Measurements from ENCODE around the gene MAEA.

MAEA gene

DNA sequence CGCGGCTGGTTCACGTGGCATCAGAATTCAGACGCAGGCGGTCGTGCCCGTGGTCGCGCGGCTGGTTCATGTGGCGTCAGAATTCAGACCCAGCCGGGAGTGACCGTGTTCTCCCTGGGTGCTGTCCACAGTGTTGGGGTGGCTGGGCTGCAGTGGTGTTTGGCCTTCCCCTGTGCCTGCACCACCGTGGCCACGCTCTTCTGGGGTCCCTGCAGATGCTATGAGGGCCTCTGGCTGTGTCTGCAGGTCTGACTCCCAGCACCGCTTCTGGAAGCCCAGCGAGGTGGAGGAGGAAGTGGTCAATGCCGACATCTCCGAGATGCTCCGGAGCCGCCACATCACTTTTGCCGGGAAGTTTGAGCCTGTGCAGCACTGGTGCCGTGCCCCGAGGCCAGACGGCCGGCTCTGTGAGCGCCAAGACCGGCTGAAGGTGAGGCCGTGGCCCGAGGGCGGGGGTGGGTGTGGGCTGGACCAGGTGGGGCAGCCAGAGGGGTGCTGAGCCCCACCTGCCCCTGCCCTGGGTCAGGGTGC lies 90.2 kb downstream of the MAEA start:
- H2AFZ ChIP-seq (ENCODE audit: low read length), result no peak overlapping the region
- TF ChIP-seq EZH2 (IDR thresholded peaks at IDR 0.05; ENCODE audit: borderline replicate concordance, low read length), result no peak
- TF ChIP-seq, protein P1, sequence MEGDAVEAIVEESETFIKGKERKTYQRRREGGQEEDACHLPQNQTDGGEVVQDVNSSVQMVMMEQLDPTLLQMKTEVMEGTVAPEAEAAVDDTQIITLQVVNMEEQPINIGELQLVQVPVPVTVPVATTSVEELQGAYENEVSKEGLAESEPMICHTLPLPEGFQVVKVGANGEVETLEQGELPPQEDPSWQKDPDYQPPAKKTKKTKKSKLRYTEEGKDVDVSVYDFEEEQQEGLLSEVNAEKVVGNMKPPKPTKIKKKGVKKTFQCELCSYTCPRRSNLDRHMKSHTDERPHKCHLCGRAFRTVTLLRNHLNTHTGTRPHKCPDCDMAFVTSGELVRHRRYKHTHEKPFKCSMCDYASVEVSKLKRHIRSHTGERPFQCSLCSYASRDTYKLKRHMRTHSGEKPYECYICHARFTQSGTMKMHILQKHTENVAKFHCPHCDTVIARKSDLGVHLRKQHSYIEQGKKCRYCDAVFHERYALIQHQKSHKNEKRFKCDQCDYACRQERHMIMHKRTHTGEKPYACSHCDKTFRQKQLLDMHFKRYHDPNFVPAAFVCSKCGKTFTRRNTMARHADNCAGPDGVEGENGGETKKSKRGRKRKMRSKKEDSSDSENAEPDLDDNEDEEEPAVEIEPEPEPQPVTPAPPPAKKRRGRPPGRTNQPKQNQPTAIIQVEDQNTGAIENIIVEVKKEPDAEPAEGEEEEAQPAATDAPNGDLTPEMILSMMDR (IDR thresholded peaks at IDR 0.05; ENCODE audit: low read length), result no peak
- no peaks in the 10 kb centered on the region for H3K9me3 ChIP-seq (ENCODE audit: low read length)
- H3K4me1 ChIP-seq (ENCODE audit: insufficient read depth, low read length, severe bottlenecking), result no peaks in the 10 kb centered on the region
- no peak overlapping the region for H3K4me3 ChIP-seq (ENCODE audit: low read depth, low read length, poor library complexity, severe bottlenecking)
- H3K9me2 ChIP-seq (ENCODE audit: low read depth, low read length), result no peaks in the 10 kb centered on the region
- no peak overlapping the region for H3K27ac ChIP-seq (ENCODE audit: low read depth, low read length, poor library complexity, severe bottlenecking)
- no peaks in the 10 kb centered on the region for H4K20me1 ChIP-seq (ENCODE audit: insufficient read depth, low read length)
- no peak overlapping the region for H3K4me2 ChIP-seq (ENCODE audit: low read length)
- no peak overlapping the region for H3K9ac ChIP-seq (ENCODE audit: low read length)
- no peaks in the 10 kb centered on the region for H3K79me2 ChIP-seq (ENCODE audit: insufficient read depth, low read length)
- H3K27me3 ChIP-seq (ENCODE audit: insufficient read depth, low read length), result no peaks in the 10 kb centered on the region
- no peaks in the 10 kb centered on the region for H3F3A ChIP-seq (ENCODE audit: insufficient read depth, low read length)
- no peaks in the 10 kb centered on the region for H3K36me3 ChIP-seq (ENCODE audit: insufficient read depth, low read length)

DNA sequence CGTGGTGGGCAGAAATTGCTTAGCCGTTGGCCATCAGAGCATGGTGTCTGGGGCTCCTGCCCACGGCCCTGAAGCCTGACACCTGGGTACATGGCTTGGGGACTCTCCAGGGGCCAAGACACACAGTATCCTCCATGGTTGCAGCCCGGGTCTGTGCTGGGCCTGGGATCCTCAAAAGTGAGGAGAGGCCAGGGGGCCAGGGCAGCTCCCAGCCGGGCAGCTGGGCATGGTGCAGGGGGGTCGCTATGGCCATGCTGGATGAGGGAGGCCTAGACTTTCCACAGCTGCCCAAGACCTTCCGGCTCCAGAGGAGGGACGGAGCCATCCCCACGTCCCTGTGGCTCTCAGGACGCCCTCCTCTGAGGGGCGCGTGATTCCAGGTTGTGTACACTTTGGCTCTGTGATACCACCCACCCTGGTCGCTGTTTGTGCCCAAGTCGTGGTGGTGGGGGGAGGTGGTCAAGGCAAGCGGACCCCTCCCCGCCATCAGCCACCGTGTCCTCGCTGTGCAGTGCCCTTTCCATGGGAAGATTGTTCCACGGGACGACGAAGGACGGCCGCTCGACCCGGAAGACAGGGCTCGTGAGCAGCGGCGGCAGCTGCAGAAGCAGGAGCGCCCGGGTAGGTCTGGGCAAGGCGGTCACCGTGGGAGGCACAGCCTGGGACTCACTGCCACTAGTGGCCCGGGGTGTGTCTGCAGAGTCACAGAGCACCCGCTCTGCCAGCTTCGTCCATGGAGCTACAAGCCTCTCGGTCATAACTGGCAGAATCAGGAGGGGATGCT lies 90.9 kb downstream of the MAEA start:
- TF ChIP-seq, protein P1 (IDR thresholded peaks at IDR 0.05; ENCODE audit: low read length), result no peak
- TF ChIP-seq EZH2 (IDR thresholded peaks at IDR 0.05; ENCODE audit: borderline replicate concordance, low read length), result no peak
- Histone ChIP-seq H3K4me3 (ENCODE audit: low read depth, low read length, poor library complexity, severe bottlenecking) (no peak overlapping the region), H3K9ac (ENCODE audit: low read length) (no peak overlapping the region), H3K36me3 (ENCODE audit: insufficient read depth, low read length) (no peaks in the 10 kb centered on the region), H3K27ac (ENCODE audit: low read depth, low read length, poor library complexity, severe bottlenecking) (no peak overlapping the region), H3K4me2 (ENCODE audit: low read length) (no peak overlapping the region), H2AFZ (ENCODE audit: low read length) (no peak overlapping the region), H3K9me2 (ENCODE audit: low read depth, low read length) (no peaks in the 10 kb centered on the region), H3K79me2 (ENCODE audit: insufficient read depth, low read length) (no peaks in the 10 kb centered on the region), H4K20me1 (ENCODE audit: insufficient read depth, low read length) (no peaks in the 10 kb centered on the region), H3K27me3 (ENCODE audit: insufficient read depth, low read length) (no peaks in the 10 kb centered on the region), H3K4me1 (ENCODE audit: insufficient read depth, low read length, severe bottlenecking) (no peaks in the 10 kb centered on the region), H3K9me3 (ENCODE audit: low read length) (no peaks in the 10 kb centered on the region), H3F3A (ENCODE audit: insufficient read depth, low read length) (no peaks in the 10 kb centered on the region)

DNA sequence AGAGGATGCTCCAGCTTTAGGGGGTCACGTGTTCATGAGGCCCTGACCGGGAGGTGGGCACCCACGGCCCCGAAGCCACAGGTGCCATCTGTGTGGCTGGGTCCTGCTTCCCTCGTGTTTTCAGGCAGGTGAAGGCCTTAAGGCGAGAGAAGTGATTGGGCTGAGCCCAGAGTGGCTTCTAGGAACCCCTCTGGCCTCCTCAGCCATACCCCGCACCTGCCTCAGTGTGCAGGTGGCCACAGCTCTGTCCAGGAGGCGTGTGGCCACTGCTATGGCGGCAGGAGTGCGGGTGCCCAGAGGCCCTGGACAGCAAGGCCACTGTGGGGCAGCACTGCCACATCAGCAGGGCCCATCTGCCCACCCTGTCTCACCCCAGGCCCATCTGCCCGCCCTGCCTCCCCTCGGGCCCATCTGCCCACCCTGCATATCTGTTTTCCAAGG lies 91.5 kb downstream of the MAEA start:
- no peak overlapping the region for H2AFZ ChIP-seq (ENCODE audit: low read length)
- H3K9me3 ChIP-seq (ENCODE audit: low read length), result no peaks in the 10 kb centered on the region
- H3K9me2 ChIP-seq (ENCODE audit: low read depth, low read length), result no peaks in the 10 kb centered on the region
- H3K9ac ChIP-seq (ENCODE audit: low read length), result no peak overlapping the region
- no peak overlapping the region for H3K27ac ChIP-seq (ENCODE audit: low read depth, low read length, poor library complexity, severe bottlenecking)
- no peaks in the 10 kb centered on the region for H4K20me1 ChIP-seq (ENCODE audit: insufficient read depth, low read length)
- H3K79me2 ChIP-seq (ENCODE audit: insufficient read depth, low read length), result no peaks in the 10 kb centered on the region
- no peaks in the 10 kb centered on the region for H3K4me1 ChIP-seq (ENCODE audit: insufficient read depth, low read length, severe bottlenecking)
- H3K4me3 ChIP-seq (ENCODE audit: low read depth, low read length, poor library complexity, severe bottlenecking), result no peak overlapping the region
- no peak for TF ChIP-seq EZH2 (IDR thresholded peaks at IDR 0.05; ENCODE audit: borderline replicate concordance, low read length)
- TF ChIP-seq, protein P1 (IDR thresholded peaks at IDR 0.05; ENCODE audit: low read length), result no peak
- no peaks in the 10 kb centered on the region for H3K27me3 ChIP-seq (ENCODE audit: insufficient read depth, low read length)
- no peaks in the 10 kb centered on the region for H3K36me3 ChIP-seq (ENCODE audit: insufficient read depth, low read length)
- no peak overlapping the region for H3K4me2 ChIP-seq (ENCODE audit: low read length)
- no peaks in the 10 kb centered on the region for H3F3A ChIP-seq (ENCODE audit: insufficient read depth, low read length)

Data from OCI-LY1 (cell line).